GM12801 (cell line): ENCODE measurements around the gene LAG3.

Experiments used
- TF ChIP-seq, protein P1 (sequence below): IDR thresholded peaks from one replicate; pipeline ENCODE4 v1.5.1; 2011; ENCODE audit warnings: control low read depth; ENCODE audit not compliant: insufficient read length; ENCODE audit errors: extremely low read depth

The LAG3 gene

DNA sequence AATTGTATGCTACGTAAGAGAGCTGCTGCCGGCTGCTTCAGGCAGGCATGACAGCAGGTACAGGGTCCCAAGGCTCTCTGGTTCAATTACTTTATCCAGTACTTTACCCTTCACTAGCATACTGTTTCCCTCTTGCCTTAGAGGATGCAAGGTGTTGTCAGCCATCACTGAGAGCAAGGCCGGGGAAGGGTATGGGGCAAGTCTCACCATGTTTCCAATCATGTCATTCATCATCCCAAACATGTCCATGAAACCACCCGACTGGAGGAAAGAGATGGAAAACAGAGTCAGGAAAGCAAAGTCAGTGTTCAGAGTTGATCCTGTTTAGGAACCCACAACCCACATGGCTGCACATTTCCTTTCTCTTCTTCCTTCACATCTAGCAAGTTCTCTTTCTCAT, 21.8 kb upstream of the LAG3 start:
- TF ChIP-seq, protein P1, sequence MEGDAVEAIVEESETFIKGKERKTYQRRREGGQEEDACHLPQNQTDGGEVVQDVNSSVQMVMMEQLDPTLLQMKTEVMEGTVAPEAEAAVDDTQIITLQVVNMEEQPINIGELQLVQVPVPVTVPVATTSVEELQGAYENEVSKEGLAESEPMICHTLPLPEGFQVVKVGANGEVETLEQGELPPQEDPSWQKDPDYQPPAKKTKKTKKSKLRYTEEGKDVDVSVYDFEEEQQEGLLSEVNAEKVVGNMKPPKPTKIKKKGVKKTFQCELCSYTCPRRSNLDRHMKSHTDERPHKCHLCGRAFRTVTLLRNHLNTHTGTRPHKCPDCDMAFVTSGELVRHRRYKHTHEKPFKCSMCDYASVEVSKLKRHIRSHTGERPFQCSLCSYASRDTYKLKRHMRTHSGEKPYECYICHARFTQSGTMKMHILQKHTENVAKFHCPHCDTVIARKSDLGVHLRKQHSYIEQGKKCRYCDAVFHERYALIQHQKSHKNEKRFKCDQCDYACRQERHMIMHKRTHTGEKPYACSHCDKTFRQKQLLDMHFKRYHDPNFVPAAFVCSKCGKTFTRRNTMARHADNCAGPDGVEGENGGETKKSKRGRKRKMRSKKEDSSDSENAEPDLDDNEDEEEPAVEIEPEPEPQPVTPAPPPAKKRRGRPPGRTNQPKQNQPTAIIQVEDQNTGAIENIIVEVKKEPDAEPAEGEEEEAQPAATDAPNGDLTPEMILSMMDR, result no peak

GRCh38 chr12:6751767-6752166, 20.6 kb upstream of the LAG3 start:
- TF ChIP-seq, protein P1, result no peak

DNA sequence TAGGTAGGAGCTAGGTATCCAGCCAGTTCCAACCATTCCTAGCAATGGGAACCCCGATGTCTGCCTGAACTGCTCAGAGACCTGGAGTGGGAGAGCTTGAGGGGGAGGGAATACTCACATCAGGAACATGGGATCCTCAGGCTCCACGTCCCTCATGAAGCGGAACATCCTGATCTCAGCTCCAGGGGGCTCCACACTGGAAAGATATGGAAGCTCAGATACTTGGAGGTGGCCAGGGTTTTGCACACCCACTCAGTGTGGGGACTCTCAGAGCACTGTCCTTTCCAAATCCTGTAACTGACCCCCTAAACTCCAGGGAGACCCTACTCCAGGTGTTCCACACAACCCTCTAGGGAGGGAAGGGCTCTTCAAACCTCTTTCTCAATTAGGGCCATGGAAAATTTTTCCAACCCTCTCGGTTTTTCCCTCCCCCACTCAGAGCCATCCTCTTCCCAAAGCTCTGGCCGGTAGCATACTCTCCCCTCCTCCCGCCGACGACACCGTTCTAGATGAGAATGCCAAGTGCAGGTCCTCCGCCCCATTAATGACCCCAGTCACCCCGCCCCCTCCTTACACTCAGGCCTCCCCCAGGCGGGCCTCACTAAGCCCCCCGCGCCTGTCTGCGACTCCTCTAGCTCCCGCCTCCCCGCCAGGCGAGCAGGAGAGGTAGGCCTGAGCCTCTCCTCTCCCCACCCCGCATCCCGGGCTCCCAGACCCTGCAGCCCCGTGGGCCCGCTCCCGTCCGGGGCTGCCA, 20.0 kb upstream of the LAG3 start:
- TF ChIP-seq, protein P1, result no peak

DNA sequence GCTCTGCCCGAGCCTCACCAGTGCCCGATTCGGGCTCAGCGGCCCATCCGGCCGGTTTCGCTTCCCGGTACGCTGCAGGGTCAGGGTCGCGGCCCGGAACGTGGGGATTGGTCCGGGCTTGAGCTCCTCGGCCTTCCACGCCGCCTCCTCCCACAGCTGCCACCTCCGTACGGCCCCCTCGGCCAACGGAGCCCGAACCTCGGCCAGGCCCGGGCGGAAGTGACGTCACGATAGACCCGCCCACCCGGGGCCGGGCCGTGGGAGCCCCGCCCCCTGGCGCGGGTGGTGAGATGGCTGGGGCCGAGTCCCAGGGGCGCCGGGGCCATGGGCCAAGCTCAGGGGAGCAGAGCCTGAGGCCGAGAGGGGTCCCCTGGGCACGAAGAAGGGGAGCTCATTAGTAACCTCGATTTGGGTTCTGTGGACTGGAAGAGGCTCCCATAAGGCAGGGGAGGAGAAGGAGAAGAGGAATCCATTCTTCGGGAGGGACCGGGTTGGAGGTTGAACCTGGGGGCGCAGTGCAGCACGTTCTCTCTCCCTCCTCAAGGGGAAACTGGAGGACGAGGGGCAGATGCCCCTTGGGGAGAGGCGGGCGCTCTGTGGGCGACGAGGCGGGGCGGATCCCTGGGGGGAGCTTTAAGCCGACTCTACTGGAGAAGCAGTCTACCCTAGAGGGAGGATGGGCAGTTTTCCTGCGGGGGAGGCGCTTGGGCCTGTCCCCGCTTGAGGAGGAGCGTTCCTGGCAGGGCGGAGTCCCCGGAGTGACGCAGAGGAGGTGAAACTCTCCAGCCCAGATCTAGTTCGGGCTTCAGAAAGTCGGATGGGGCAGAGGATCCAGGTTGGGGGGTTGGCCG, 19.2 kb upstream of the LAG3 start, which contains the start of gene MLF2:
TSS of gene MLF2 (minus strand) at position 221 of the 851 bp plus-strand sequence. CDS start 807 bp downstream, outside the sequence.
- TF ChIP-seq, protein P1, result no peak

- TF ChIP-seq, protein P1, result no peak
These were observed 18.5 kb upstream of the LAG3 start for GRCh38 chr12:6753772-6754356.

DNA sequence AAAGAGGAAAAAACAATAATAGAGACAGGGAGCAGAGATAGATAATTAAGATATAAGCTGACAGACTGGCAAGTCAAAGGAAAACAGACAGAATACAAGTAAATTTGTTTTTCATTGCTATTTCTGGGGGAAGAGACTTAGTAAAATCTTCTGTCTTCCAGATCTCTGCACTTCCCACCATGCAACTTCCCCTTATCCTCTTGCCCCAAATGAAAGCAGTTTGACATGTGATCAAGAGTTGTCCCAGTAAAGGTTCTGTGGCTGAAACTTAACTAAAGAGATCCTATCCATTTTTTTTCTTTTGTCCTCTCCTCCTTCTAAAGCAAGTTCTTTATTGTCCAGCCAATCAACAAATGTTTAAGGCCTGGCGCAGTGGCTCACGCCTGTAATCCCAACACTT, 17.9 kb upstream of the LAG3 start:
- TF ChIP-seq, protein P1, result no peak

DNA sequence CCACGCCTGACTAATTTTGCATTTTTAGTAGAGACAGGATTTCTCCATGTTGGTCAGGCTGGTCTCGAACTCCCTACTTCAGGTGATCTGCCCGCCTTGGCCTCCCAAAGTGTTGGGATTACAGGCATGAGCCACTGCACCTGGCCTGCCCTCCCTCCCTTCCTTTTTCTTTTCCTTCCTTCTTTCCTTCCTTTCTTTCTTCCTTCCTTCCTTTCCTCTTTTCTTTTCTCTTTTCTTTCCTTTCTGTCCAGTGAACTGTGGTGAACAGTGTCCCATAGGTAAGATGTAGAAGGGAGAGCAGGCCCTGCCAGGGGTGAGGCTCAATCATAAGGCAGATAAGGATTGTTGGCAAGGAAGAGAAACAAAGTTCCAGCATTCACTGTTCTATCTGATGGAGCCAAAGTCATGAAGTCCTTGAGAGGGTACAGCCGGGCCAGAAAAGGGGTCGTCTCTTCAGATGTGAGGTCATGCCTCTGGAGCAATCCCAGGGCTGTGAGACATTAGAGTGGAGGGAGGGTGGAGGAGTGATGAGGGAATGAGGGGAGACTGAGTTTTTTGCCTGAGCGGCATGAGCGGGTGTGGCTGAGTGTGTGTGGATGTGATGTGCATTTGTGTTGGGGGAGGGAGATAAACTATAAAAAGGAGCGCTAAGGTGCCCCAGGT, 15.2 kb upstream of the LAG3 start:
- TF ChIP-seq, protein P1, result no peak
